VCaP (cell line): Measurements from ENCODE around the gene TCP10L.
"Not testable (repeated sequence)": the region's sequence is repeated elsewhere in the genome, so short reads cannot be mapped to it uniquely, and the experiment has no call there.

ENCODE experiments used
- H3K27ac ChIP-seq: fragments of 450-650 bp; 2 replicates; pipeline ENCODE4 v1.5.1; 2017
- CTCF ChIP-seq: fragments of 450-650 bp; conservative IDR thresholded peaks from 2 replicates; pipeline ENCODE4 v1.5.1; 2017; ENCODE audit warnings: mild to moderate bottlenecking, moderate library complexity

TCP10L gene

GRCh38 chr21:32547018-32547417, 38.3 kb downstream of the TCP10L start:
- no peak overlapping the region for H3K27ac ChIP-seq
- TF ChIP-seq CTCF, result no peak

GRCh38 chr21:32545948-32546441, 39.3 kb downstream of the TCP10L start:
- TF ChIP-seq CTCF, result no peak
- H3K27ac ChIP-seq, result no peak overlapping the region

GRCh38 chr21:32544697-32545096, 40.6 kb downstream of the TCP10L start:
- TF ChIP-seq CTCF, result no peak
- H3K27ac ChIP-seq, result no peak overlapping the region

GRCh38 chr21:32543975-32544374, 41.3 kb downstream of the TCP10L start:
- TF ChIP-seq CTCF, result no peak
- no peak overlapping the region for H3K27ac ChIP-seq

GRCh38 chr21:32543056-32543455, 42.3 kb downstream of the TCP10L start:
- not testable (repeated sequence) for H3K27ac ChIP-seq

- TF ChIP-seq CTCF, result no peak
- no peak overlapping the region for H3K27ac ChIP-seq
These were observed 45.9 kb downstream of the TCP10L start for GRCh38 chr21:32539378-32539777.

- TF ChIP-seq CTCF, result no peak
- H3K27ac ChIP-seq, result no peak overlapping the region
These were observed 47.1 kb downstream of the TCP10L start for GRCh38 chr21:32538147-32538792.

- no peak overlapping the region for H3K27ac ChIP-seq
- no peak for TF ChIP-seq CTCF
These were observed 47.8 kb downstream of the TCP10L start for GRCh38 chr21:32537569-32537881.
